HEK293 (cell line): ENCODE measurements around the gene IMP3.

ENCODE experiments used
- CTCF ChIA-PET: fragments of 350-600 bp; formaldehyde crosslinking; extraction: SDS; loops from one replicate; lab custom pipeline; 2021; ENCODE audit warnings: antibody characterized with exemption; lab: Yijun Ruan, JAX
- POLR2A ChIA-PET: fragments of 300-600 bp; formaldehyde crosslinking; extraction: SDS; loops from one replicate; lab custom pipeline; 2020; ENCODE audit warnings: antibody characterized with exemption, inconsistent platforms; lab: Yijun Ruan, JAX
- H3K27ac ChIP-seq: fragments of 200-500 bp; sonication (Bioruptor generic); 2 replicates; pipeline ENCODE4 v1.5.1; 2014; ENCODE audit warnings: low read depth, low read length, control low read depth, inconsistent platforms; ENCODE audit errors: extremely low read depth
- H3K36me3 ChIP-seq, 2 experiments: fragments of 200-500 bp in 1 of 2; sonication (Bioruptor generic) in 1 of 2; 1 replicate in 1 of 2; 2 replicates in 1 of 2; pipeline ENCODE4 v1.5.1; 2014 to 2017; ENCODE audit warnings: inconsistent platforms in 2 of 2, low read length in 2 of 2; ENCODE audit not compliant: control insufficient read depth in 2 of 2, insufficient read depth in 1 of 2
- H3K4me1 ChIP-seq: fragments of 200-500 bp; sonication (Bioruptor generic); 2 replicates; pipeline ENCODE4 v1.5.1; 2014; ENCODE audit warnings: mild to moderate bottlenecking, low read length, inconsistent platforms; ENCODE audit not compliant: control insufficient read depth, insufficient read depth
- H3K4me3 ChIP-seq: 2 replicates; pipeline ENCODE4 v1.5.1; 2011; ENCODE audit warnings: low read depth, mild to moderate bottlenecking, control low read depth, low read length, moderate library complexity
- H3K9me3 ChIP-seq: fragments of 200-500 bp; sonication (Bioruptor generic); 2 replicates; pipeline ENCODE4 v1.5.1; 2014; ENCODE audit warnings: low read depth, low read length, inconsistent platforms; ENCODE audit not compliant: control insufficient read depth, insufficient read depth
- GLIS1 ChIP-seq: fragments of 450-650 bp; formaldehyde crosslinking; IDR thresholded peaks from 2 replicates; pipeline ENCODE4 v1.5.1; 2016; ENCODE audit warnings: missing biosample characterization, missing genetic modification characterization
- IKZF3 ChIP-seq: fragments of 450-650 bp; IDR thresholded peaks from 2 replicates; pipeline ENCODE4 v1.5.0; 2018; ENCODE audit warnings: missing biosample characterization, mild to moderate bottlenecking, missing genetic modification characterization, moderate library complexity
- PRDM1 ChIP-seq: fragments of 450-650 bp; formaldehyde crosslinking; IDR thresholded peaks from 2 replicates; pipeline ENCODE4; 2016; ENCODE audit warnings: missing biosample characterization, missing genetic modification characterization
- ZIC2 ChIP-seq: fragments of 450-650 bp; formaldehyde crosslinking; IDR thresholded peaks from 2 replicates; pipeline ENCODE4 v1.5.1; 2016; ENCODE audit warnings: missing biosample characterization, missing genetic modification characterization
- ZNF146 ChIP-seq: fragments of 450-650 bp; formaldehyde crosslinking; IDR thresholded peaks from 2 replicates; pipeline ENCODE4 v1.5.1; 2016; ENCODE audit warnings: missing biosample characterization, missing genetic modification characterization
- ZNF155 ChIP-seq: fragments of 450-650 bp; formaldehyde crosslinking; IDR thresholded peaks from 2 replicates; pipeline ENCODE4 v1.5.1; 2016; ENCODE audit warnings: missing biosample characterization, missing genetic modification characterization
- ZNF24 ChIP-seq: fragments of 450-650 bp; formaldehyde crosslinking; IDR thresholded peaks from 2 replicates; pipeline ENCODE4 v1.5.1; 2016; ENCODE audit warnings: missing biosample characterization, missing genetic modification characterization
- ZNF274 ChIP-seq, 2 experiments: fragments of 200-500 bp in 1 of 2; fragments of 450-650 bp in 1 of 2; sonication (Bioruptor generic) in 1 of 2; formaldehyde crosslinking in 1 of 2; IDR thresholded peaks; 2 replicates each; pipeline versions ENCODE4 v1.5.1 to v1.6.1; 2014 to 2016; ENCODE audit warnings: borderline replicate concordance in 1 of 2, inconsistent platforms in 1 of 2, low read length in 1 of 2, missing biosample characterization in 1 of 2, missing genetic modification characterization in 1 of 2
- ZNF404 ChIP-seq: fragments of 450-650 bp; formaldehyde crosslinking; IDR thresholded peaks from 2 replicates; pipeline ENCODE4 v1.5.1; 2017; ENCODE audit warnings: missing biosample characterization, missing genetic modification characterization
- ZNF423 ChIP-seq: fragments of 450-650 bp; formaldehyde crosslinking; IDR thresholded peaks from 2 replicates; pipeline ENCODE4 v1.5.1; 2016; ENCODE audit warnings: missing biosample characterization, missing genetic modification characterization
- ZNF621 ChIP-seq: fragments of 450-650 bp; formaldehyde crosslinking; IDR thresholded peaks from 2 replicates; pipeline ENCODE4 v1.5.1; 2017; ENCODE audit warnings: missing biosample characterization, missing genetic modification characterization
- ZNF677 ChIP-seq: fragments of 450-650 bp; IDR thresholded peaks from 2 replicates; pipeline ENCODE4 v1.5.0; 2018; ENCODE audit warnings: missing biosample characterization, mild to moderate bottlenecking, missing genetic modification characterization, moderate library complexity
- ZNF785 ChIP-seq: fragments of 450-650 bp; formaldehyde crosslinking; IDR thresholded peaks from 2 replicates; pipeline ENCODE4 v1.5.1; 2016; ENCODE audit warnings: missing biosample characterization, missing genetic modification characterization
- TF ChIP-seq, protein P1 (sequence below): fragments of 450-650 bp; formaldehyde crosslinking; IDR thresholded peaks from 2 replicates; pipeline ENCODE4 v1.5.1; 2016; ENCODE audit warnings: missing biosample characterization, missing genetic modification characterization
- TF ChIP-seq, protein P2 (sequence below): fragments of 450-650 bp; formaldehyde crosslinking; IDR thresholded peaks from 2 replicates; pipeline ENCODE4 v1.5.1; 2016; ENCODE audit warnings: missing biosample characterization, missing genetic modification characterization
- TF ChIP-seq, protein P3 (sequence below): IDR thresholded peaks from 2 replicates; pipeline ENCODE4 v1.6.1; 2011; ENCODE audit warnings: mild to moderate bottlenecking, low read depth, low read length, borderline replicate concordance
- TF ChIP-seq, protein P4 (sequence below): fragments of 450-650 bp; formaldehyde crosslinking; IDR thresholded peaks from 2 replicates; pipeline ENCODE4 v1.5.1; 2017; ENCODE audit warnings: missing biosample characterization, missing genetic modification characterization
- TF ChIP-seq, protein P5 (sequence below): fragments of 450-650 bp; formaldehyde crosslinking; IDR thresholded peaks from 2 replicates; pipeline ENCODE4 v1.5.1; 2016; ENCODE audit warnings: missing biosample characterization, missing genetic modification characterization

IMP3 gene

DNA sequence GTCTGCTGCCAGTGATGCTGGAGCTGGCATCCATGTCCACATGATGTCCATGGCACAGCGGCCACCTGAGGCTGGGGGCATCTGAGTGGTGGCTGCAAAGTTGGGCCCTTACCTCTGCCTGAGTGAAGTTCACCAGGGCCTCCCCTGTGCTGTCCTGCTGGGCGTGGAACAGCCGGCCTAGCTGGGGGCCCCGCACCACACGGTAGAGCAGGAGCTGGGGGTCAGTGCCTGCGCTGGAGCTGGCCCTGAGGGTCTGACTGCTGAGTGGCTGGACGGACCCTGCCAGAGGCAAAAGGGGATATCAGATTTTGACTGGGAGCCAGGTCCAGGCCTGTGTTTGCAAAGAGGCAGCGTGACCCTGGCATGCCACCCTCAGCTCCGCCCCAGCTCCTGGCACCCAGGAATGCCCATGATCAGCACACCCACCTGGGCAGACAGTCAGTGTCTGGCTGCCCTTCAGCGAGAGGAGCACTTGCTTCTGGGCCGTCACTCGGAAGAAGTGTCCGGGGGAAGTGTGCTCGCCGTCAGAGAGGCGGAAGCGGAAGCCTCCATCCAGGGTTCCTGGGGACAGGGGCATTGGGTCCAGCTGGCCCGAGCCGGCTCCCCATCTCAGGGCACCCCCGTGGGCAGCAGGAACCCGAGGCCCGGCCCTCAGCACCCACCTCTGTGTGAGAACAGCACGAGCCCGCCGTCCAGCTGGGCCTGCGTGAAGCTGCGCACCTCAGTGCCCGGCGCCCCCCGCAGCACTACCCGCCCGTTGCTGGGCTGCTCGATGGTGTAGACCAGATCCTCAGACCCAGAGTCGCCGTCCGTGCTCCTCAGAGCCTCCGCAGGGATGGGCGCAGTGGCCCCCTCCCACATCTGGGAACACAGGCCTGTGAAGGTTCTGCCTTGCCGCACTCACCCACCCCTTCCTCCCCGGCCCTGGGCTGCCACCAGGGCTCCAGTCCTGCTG, 42.4 kb upstream of the IMP3 start:
- CTCF ChIA-PET = interaction anchor here (0.6 to 6.0 kb wide), 9 partner anchors 10 to 314 kb away, joined by 3 to 66 read pairs (median 3); partner anchors contain the start of genes IMP3 and MAN2C1
- Histone ChIP-seq H3K27ac (no peak overlapping the region), H3K4me1 (no peaks in the 10 kb centered on the region), H3K9me3 (no peaks in the 10 kb centered on the region), H3K4me3 (no peak overlapping the region), H3K36me3 (no peaks in the 10 kb centered on the region)
- POLR2A ChIA-PET = interaction anchor here (0.6 to 3.1 kb wide), 7 partner anchors 9 to 315 kb away, joined by 3 to 10 read pairs (median 4); partner anchors contain the start of genes IMP3 and MAN2C1
- no peak for TF ChIP-seq IKZF3
- TF ChIP-seq ZNF146 (tag by site-specific recombination) = no peak
- TF ChIP-seq ZNF423 (tag by site-specific recombination) = no peak
- TF ChIP-seq ZNF24 (tag by site-specific recombination) = no peak
- TF ChIP-seq, protein P1, sequence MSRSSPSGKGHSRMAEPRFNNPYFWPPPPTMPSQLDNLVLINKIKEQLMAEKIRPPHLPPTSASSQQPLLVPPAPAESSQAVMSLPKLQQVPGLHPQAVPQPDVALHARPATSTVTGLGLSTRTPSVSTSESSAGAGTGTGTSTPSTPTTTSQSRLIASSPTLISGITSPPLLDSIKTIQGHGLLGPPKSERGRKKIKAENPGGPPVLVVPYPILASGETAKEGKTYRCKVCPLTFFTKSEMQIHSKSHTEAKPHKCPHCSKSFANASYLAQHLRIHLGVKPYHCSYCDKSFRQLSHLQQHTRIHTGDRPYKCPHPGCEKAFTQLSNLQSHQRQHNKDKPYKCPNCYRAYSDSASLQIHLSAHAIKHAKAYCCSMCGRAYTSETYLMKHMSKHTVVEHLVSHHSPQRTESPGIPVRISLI = no peak
- no peak for TF ChIP-seq ZNF404 (tag by site-specific recombination)
- TF ChIP-seq PRDM1 (tag by site-specific recombination) = no peak
- no peak for TF ChIP-seq GLIS1 (tag by site-specific recombination)
- no peak for TF ChIP-seq ZNF274 (IDR thresholded peaks at IDR 0.05; ENCODE audit: low read length)
- TF ChIP-seq ZNF274 (tag by site-specific recombination; IDR thresholded peaks at IDR 0.05; ENCODE audit: borderline replicate concordance) = no peak
- TF ChIP-seq, protein P2, sequence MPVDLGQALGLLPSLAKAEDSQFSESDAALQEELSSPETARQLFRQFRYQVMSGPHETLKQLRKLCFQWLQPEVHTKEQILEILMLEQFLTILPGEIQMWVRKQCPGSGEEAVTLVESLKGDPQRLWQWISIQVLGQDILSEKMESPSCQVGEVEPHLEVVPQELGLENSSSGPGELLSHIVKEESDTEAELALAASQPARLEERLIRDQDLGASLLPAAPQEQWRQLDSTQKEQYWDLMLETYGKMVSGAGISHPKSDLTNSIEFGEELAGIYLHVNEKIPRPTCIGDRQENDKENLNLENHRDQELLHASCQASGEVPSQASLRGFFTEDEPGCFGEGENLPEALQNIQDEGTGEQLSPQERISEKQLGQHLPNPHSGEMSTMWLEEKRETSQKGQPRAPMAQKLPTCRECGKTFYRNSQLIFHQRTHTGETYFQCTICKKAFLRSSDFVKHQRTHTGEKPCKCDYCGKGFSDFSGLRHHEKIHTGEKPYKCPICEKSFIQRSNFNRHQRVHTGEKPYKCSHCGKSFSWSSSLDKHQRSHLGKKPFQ (tag by site-specific recombination) = no peak
- TF ChIP-seq ZIC2 (tag by site-specific recombination) = 0 out of 2 replicates have a peak, but pooled peaks have one; percentile 12
- no peak for TF ChIP-seq ZNF785 (tag by site-specific recombination)
- TF ChIP-seq, protein P3, sequence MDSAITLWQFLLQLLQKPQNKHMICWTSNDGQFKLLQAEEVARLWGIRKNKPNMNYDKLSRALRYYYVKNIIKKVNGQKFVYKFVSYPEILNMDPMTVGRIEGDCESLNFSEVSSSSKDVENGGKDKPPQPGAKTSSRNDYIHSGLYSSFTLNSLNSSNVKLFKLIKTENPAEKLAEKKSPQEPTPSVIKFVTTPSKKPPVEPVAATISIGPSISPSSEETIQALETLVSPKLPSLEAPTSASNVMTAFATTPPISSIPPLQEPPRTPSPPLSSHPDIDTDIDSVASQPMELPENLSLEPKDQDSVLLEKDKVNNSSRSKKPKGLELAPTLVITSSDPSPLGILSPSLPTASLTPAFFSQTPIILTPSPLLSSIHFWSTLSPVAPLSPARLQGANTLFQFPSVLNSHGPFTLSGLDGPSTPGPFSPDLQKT = no peak
- no peak for TF ChIP-seq ZNF677
- no peak for TF ChIP-seq ZNF155 (tag by site-specific recombination)
- no peak for TF ChIP-seq ZNF621 (tag by site-specific recombination)
- TF ChIP-seq, protein P4, sequence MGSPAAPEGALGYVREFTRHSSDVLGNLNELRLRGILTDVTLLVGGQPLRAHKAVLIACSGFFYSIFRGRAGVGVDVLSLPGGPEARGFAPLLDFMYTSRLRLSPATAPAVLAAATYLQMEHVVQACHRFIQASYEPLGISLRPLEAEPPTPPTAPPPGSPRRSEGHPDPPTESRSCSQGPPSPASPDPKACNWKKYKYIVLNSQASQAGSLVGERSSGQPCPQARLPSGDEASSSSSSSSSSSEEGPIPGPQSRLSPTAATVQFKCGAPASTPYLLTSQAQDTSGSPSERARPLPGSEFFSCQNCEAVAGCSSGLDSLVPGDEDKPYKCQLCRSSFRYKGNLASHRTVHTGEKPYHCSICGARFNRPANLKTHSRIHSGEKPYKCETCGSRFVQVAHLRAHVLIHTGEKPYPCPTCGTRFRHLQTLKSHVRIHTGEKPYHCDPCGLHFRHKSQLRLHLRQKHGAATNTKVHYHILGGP (tag by site-specific recombination) = no peak
- TF ChIP-seq, protein P5, sequence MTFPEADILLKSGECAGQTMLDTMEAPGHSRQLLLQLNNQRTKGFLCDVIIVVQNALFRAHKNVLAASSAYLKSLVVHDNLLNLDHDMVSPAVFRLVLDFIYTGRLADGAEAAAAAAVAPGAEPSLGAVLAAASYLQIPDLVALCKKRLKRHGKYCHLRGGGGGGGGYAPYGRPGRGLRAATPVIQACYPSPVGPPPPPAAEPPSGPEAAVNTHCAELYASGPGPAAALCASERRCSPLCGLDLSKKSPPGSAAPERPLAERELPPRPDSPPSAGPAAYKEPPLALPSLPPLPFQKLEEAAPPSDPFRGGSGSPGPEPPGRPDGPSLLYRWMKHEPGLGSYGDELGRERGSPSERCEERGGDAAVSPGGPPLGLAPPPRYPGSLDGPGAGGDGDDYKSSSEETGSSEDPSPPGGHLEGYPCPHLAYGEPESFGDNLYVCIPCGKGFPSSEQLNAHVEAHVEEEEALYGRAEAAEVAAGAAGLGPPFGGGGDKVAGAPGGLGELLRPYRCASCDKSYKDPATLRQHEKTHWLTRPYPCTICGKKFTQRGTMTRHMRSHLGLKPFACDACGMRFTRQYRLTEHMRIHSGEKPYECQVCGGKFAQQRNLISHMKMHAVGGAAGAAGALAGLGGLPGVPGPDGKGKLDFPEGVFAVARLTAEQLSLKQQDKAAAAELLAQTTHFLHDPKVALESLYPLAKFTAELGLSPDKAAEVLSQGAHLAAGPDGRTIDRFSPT (tag by site-specific recombination) = 0 out of 2 replicates have a peak, but pooled peaks have one; percentile 20
